Gastroesophageal sphincter (tissue), 4 donors: Measurements from ENCODE around the gene UQCC2. TPM values are rescaled to one million over a fixed set of nuclear protein-coding genes. Genes with fewer than 3 reads are reported as not detected.

ENCODE experiments used
- ATAC-seq: fragments of 150-250 bp; one replicate; pipeline ENCODE4 v1.9.1; 2016; ENCODE audit warnings: mild to moderate bottlenecking, moderate library complexity
- H3K27ac ChIP-seq, 4 donors: fragments of 200-600 bp; sonication (generic) in 3 of 4; 1 replicate in 3 of 4; 2 replicates in 1 of 4; pipeline ENCODE4 v1.5.1; 2016 to 2019
- H3K27me3 ChIP-seq: fragments of 200-600 bp; sonication (generic); one replicate; pipeline ENCODE4 v1.5.1; 2019
- H3K36me3 ChIP-seq, 2 donors: fragments of 200-600 bp; sonication (generic); one replicate each; pipeline ENCODE4 v1.5.1; 2019; ENCODE audit warnings: control low read depth in 1 of 2
- H3K4me1 ChIP-seq, 3 donors: fragments of 200-600 bp; sonication (generic); 1 replicate in 2 of 3; 2 replicates in 1 of 3; pipeline ENCODE4 v1.5.1; 2016 to 2019; ENCODE audit warnings: control low read depth in 2 of 3
- H3K4me3 ChIP-seq, 2 donors: fragments of 200-600 bp; sonication (generic); one replicate each; pipeline ENCODE4 v1.5.1; 2019; ENCODE audit warnings: mild to moderate bottlenecking in 1 of 2, moderate library complexity in 1 of 2
- H3K9me3 ChIP-seq, 3 donors: fragments of 200-600 bp; sonication (generic); one replicate each; pipeline ENCODE4 v1.5.1; 2017 to 2019; ENCODE audit warnings: control low read depth in 2 of 3
- CTCF ChIP-seq, 4 experiments: fragments of 200-600 bp in 2 of 4; fragments of 450-650 bp in 2 of 4; sonication (generic) in 1 of 4; IDR thresholded peaks; one replicate each; pipeline ENCODE4 v1.5.1; 2017 to 2019; ENCODE audit warnings: antibody characterized with exemption in 4 of 4, mild to moderate bottlenecking in 2 of 4, moderate library complexity in 2 of 4
- EP300 ChIP-seq: sonication (generic); formaldehyde crosslinking; IDR thresholded peaks from one replicate; pipeline ENCODE4 v1.6.1; 2017; ENCODE audit warnings: antibody characterized with exemption, mild to moderate bottlenecking
- POLR2A ChIP-seq, 2 donors: fragments of 450-650 bp; IDR thresholded peaks; one replicate each; pipeline ENCODE4 v1.6.1; 2017; ENCODE audit warnings: antibody characterized with exemption in 2 of 2, mild to moderate bottlenecking in 2 of 2, moderate library complexity in 1 of 2
- POLR2AphosphoS5 ChIP-seq: sonication (generic); formaldehyde crosslinking; IDR thresholded peaks from one replicate; pipeline ENCODE4 v1.6.1; 2017; ENCODE audit warnings: antibody characterized with exemption
- WGBS, 2 donors: methylation state at CpG; one replicate each; pipeline ENCODE4 v1.1.5; 2018; ENCODE audit warnings: low coverage in 1 of 2; 5-methylcytosine and 5-hydroxymethylcytosine counted together
- total RNA-seq, 4 donors: library from RNA; depleted of rRNA; stranded (reverse); fragments of >200 nt; gene quantifications; one replicate each; pipeline ENCODE4 v1.1.0, GENCODE V29; 2016

UQCC2 gene
- total RNA-seq, 4 donors from 2014 or later, result 14.5 to 25.3 (median 17.7) TPM

- H3K27ac ChIP-seq, result no peak overlapping the region
- 91 to 97% methylated on average over 9 to 10 of the region's 10 CpGs for WGBS, 2 donors
- H3K9me3 ChIP-seq, result no peaks in the 10 kb centered on the region
- H3K36me3 ChIP-seq, result peaks cover 0 to 24% of the 10 kb centered on the region in 2 donors
- no peaks in the 10 kb centered on the region for H3K27me3 ChIP-seq
- H3K4me3 ChIP-seq, result no peak overlapping the region
- TF ChIP-seq POLR2AphosphoS5, result no peak
- TF ChIP-seq POLR2A (IDR thresholded peaks at IDR 0.05), result no peak
- peaks cover 0 to 19% (median 6%) of the 10 kb centered on the region in 3 donors for H3K4me1 ChIP-seq
- no peak for ATAC-seq
Observed at GRCh38 chr6:33709605-33710295, 1.8 kb downstream of the UQCC2 start.

- TF ChIP-seq CTCF (IDR thresholded peaks at IDR 0.05) (no peak), POLR2A (IDR thresholded peaks at IDR 0.05) (no peak), EP300 (no peak), POLR2AphosphoS5 (no peak)
- no peak for ATAC-seq
- H3K4me1 ChIP-seq, result peaks cover 0 to 19% (median 6%) of the 10 kb centered on the region in 3 donors
- 82 to 91% methylated on average over 5 to 7 of the region's 10 CpGs for WGBS, 2 donors
- no peak overlapping the region for H3K4me3 ChIP-seq
- no peak overlapping the region for H3K27ac ChIP-seq
- peaks cover 0 to 30% of the 10 kb centered on the region in 2 donors for H3K36me3 ChIP-seq
- no peaks in the 10 kb centered on the region for H3K27me3 ChIP-seq
- no peaks in the 10 kb centered on the region for H3K9me3 ChIP-seq
Observed at GRCh38 chr6:33708516-33709204, 2.8 kb downstream of the UQCC2 start.

GRCh38 chr6:33707771-33708170 is 3.7 kb downstream of the UQCC2 start:
- Histone ChIP-seq H3K4me3 (no peak overlapping the region), H3K9me3 (no peaks in the 10 kb centered on the region), H3K27me3 (no peaks in the 10 kb centered on the region), H3K27ac (no peak overlapping the region), H3K4me1 (peaks cover 0 to 19% (median 6%) of the 10 kb centered on the region in 3 donors), H3K36me3 (peaks cover 0 to 30% of the 10 kb centered on the region in 2 donors)
- 72 to 88% methylated on average over 5 of the region's 5 CpGs for WGBS, 2 donors
- TF ChIP-seq POLR2AphosphoS5, result no peak
- TF ChIP-seq EP300, result no peak
- TF ChIP-seq CTCF (IDR thresholded peaks at IDR 0.05), result no peak
- TF ChIP-seq POLR2A (IDR thresholded peaks at IDR 0.05), result no peak
- no peak for ATAC-seq

- ATAC-seq, result no peak
- H3K27me3 ChIP-seq, result no peaks in the 10 kb centered on the region
Observed at GRCh38 chr6:33705955-33706725, 5.4 kb downstream of the UQCC2 start.

More at GRCh38 chr6:33705955-33706725, 5.4 kb downstream of the UQCC2 start:
- no peaks in the 10 kb centered on the region for H3K9me3 ChIP-seq
- H3K4me1 ChIP-seq, result peaks cover 0 to 12% (median 6%) of the 10 kb centered on the region in 3 donors
- peaks cover 0 to 30% of the 10 kb centered on the region in 2 donors for H3K36me3 ChIP-seq
- WGBS, 2 donors, result 70 to 90% methylated on average over 5 to 8 of the region's 16 CpGs
- H3K27ac ChIP-seq, result no peak overlapping the region
- H3K4me3 ChIP-seq, result no peak overlapping the region
- TF ChIP-seq EP300 (no peak), POLR2A (IDR thresholded peaks at IDR 0.05) (no peak), POLR2AphosphoS5 (no peak), CTCF (IDR thresholded peaks at IDR 0.05) (no peak)
